HG02852 (cell line): ENCODE data around the gene HSF4.

ENCODE experiments used
- ATAC-seq: cut with Tn5 transposase; IDR thresholded peaks from one replicate; pipeline ENCODE4 v1.9.1; 2021; ENCODE audit warnings: mild to moderate bottlenecking, moderate library complexity; ENCODE audit not compliant: unreplicated experiment

The HSF4 gene

GRCh38 chr16:67199808-67200198 lies 35.3 kb downstream of the HSF4 start:
- no peak for ATAC-seq

GRCh38 chr16:67200491-67200890 lies 35.9 kb downstream of the HSF4 start:
- no peak for ATAC-seq

- no peak for ATAC-seq
Observed at GRCh38 chr16:67201411-67202345, 37.1 kb downstream of the HSF4 start.

- ATAC-seq, result no peak
Observed at GRCh38 chr16:67202426-67202825, 37.9 kb downstream of the HSF4 start.

- ATAC-seq, result no peak
Observed at GRCh38 chr16:67202956-67203493, 38.5 kb downstream of the HSF4 start.

- ATAC-seq, result no peak
Observed at GRCh38 chr16:67204076-67204475, 39.5 kb downstream of the HSF4 start.

- no peak for ATAC-seq
Observed at GRCh38 chr16:67206129-67206837, 41.7 kb downstream of the HSF4 start.

GRCh38 chr16:67206838-67207248 lies 42.3 kb downstream of the HSF4 start:
- no peak for ATAC-seq

GRCh38 chr16:67207249-67208091 lies 42.9 kb downstream of the HSF4 start:
- ATAC-seq, result no peak

- no peak for ATAC-seq
Observed at GRCh38 chr16:67208154-67208896, 43.8 kb downstream of the HSF4 start.

- no peak for ATAC-seq
Observed at GRCh38 chr16:67209565-67209964, 45.0 kb downstream of the HSF4 start.

- ATAC-seq, result no peak
Observed at GRCh38 chr16:67210069-67210937, 45.8 kb downstream of the HSF4 start.

- no peak for ATAC-seq
Observed at GRCh38 chr16:67211674-67212073, 47.1 kb downstream of the HSF4 start.

GRCh38 chr16:67212766-67213165 lies 48.2 kb downstream of the HSF4 start:
- ATAC-seq, result no peak

- ATAC-seq, result no peak
Observed at GRCh38 chr16:67213197-67214019, 48.9 kb downstream of the HSF4 start.

GRCh38 chr16:67215706-67216105 lies 51.2 kb downstream of the HSF4 start:
- ATAC-seq, result no peak

- no peak for ATAC-seq
Observed at GRCh38 chr16:67216612-67217490, 52.3 kb downstream of the HSF4 start.
